Measurements from ENCODE around the gene CEP70. TPM values are rescaled to one million over a fixed set of nuclear protein-coding genes. Genes with fewer than 3 reads are reported as not detected.
"Not testable (repeated sequence)": the region's sequence is repeated elsewhere in the genome, so short reads cannot be mapped to it uniquely, and the experiment has no call there.

Gene CEP70
- total and polyA plus RNA-seq, 2 experiments from 2014 or later = 7.6 to 7.8 TPM

- Histone ChIP-seq H3K27ac (no peak overlapping the region), H3K36me3 (ENCODE audit: low read depth) (no peaks in the 10 kb centered on the region), H3K9ac (no peak overlapping the region), H3K9me3 (ENCODE audit: low read depth) (no peaks in the 10 kb centered on the region), H3K9me2 (ENCODE audit: insufficient read depth) (no peaks in the 10 kb centered on the region), H3K79me2 (ENCODE audit: insufficient read depth) (no peaks in the 10 kb centered on the region), H4K20me1 (ENCODE audit: insufficient read depth) (no peaks in the 10 kb centered on the region), H3K4me1 (ENCODE audit: insufficient read depth) (no peaks in the 10 kb centered on the region), H3F3A (ENCODE audit: insufficient read depth) (no peaks in the 10 kb centered on the region), H2AFZ (no peak overlapping the region), H3K4me2 (ENCODE audit: unreplicated experiment) (no peak overlapping the region), H3K27me3 (replicated peaks; ENCODE audit: insufficient read depth) (no peaks in the 10 kb centered on the region), H3K4me3 (no peak overlapping the region)
- no peak for DNase-seq
- in situ Hi-C loops (cut with MboI) = no loop called here
- 96 to 99% methylated on average over 3 of the region's 3 CpGs for WGBS, 2 experiments (ENCODE audit: low coverage in 1 of 2, low lambda C conversion rate in 2 of 2, missing lambda C conversion rate in 2 of 2)
- TF ChIP-seq EZH2 (IDR thresholded peaks at IDR 0.05; ENCODE audit: insufficient read depth, poor library complexity, severe bottlenecking) (no peak), EZH2phosphoT487 (IDR thresholded peaks at IDR 0.05; ENCODE audit: insufficient read depth, low read depth) (no peak)
Measured at GRCh38 chr3:138507524-138507923, 86.5 kb downstream of the CEP70 start.

GRCh38 chr3:138498991-138499390, 95.1 kb downstream of the CEP70 start:
- Histone ChIP-seq H3K4me3 (no peak overlapping the region), H2AFZ (no peak overlapping the region), H3F3A (ENCODE audit: insufficient read depth) (peaks cover 12% of the 10 kb centered on the region), H3K9me3 (ENCODE audit: low read depth) (no peaks in the 10 kb centered on the region), H3K27ac (no peak overlapping the region), H4K20me1 (ENCODE audit: insufficient read depth) (no peaks in the 10 kb centered on the region), H3K27me3 (replicated peaks; ENCODE audit: insufficient read depth) (no peaks in the 10 kb centered on the region), H3K9me2 (ENCODE audit: insufficient read depth) (no peaks in the 10 kb centered on the region), H3K36me3 (ENCODE audit: low read depth) (no peaks in the 10 kb centered on the region), H3K79me2 (ENCODE audit: insufficient read depth) (no peaks in the 10 kb centered on the region), H3K4me2 (ENCODE audit: unreplicated experiment) (no peak overlapping the region), H3K4me1 (ENCODE audit: insufficient read depth) (peaks cover 19% of the 10 kb centered on the region), H3K9ac (no peak overlapping the region)
- DNase-seq = no peak
- TF ChIP-seq EZH2 (IDR thresholded peaks at IDR 0.05; ENCODE audit: insufficient read depth, poor library complexity, severe bottlenecking) (no peak), EZH2phosphoT487 (IDR thresholded peaks at IDR 0.05; ENCODE audit: insufficient read depth, low read depth) (no peak)
- in situ Hi-C loops (cut with MboI) = no loop called here

- no peaks in the 10 kb centered on the region for H3K27me3 ChIP-seq (replicated peaks; ENCODE audit: insufficient read depth)
- no peak overlapping the region for H3K27ac ChIP-seq
- peaks cover 23% of the 10 kb centered on the region for H3K4me1 ChIP-seq (ENCODE audit: insufficient read depth)
- no peaks in the 10 kb centered on the region for H3K9me3 ChIP-seq (ENCODE audit: low read depth)
- H2AFZ ChIP-seq = no peak overlapping the region
- H3K79me2 ChIP-seq (ENCODE audit: insufficient read depth) = no peaks in the 10 kb centered on the region
- no peaks in the 10 kb centered on the region for H3K9me2 ChIP-seq (ENCODE audit: insufficient read depth)
- peaks cover 21% of the 10 kb centered on the region for H3F3A ChIP-seq (ENCODE audit: insufficient read depth)
- TF ChIP-seq EZH2 (IDR thresholded peaks at IDR 0.05; ENCODE audit: insufficient read depth, poor library complexity, severe bottlenecking) (no peak), EZH2phosphoT487 (IDR thresholded peaks at IDR 0.05; ENCODE audit: insufficient read depth, low read depth) (no peak)
- H3K9ac ChIP-seq = no peak overlapping the region
- in situ Hi-C loops (cut with MboI) = no loop called here
- 98 to 100% methylated on average over 1 of the region's 1 CpG for WGBS, 2 experiments (ENCODE audit: low coverage in 1 of 2, low lambda C conversion rate in 2 of 2, missing lambda C conversion rate in 2 of 2)
- no peaks in the 10 kb centered on the region for H4K20me1 ChIP-seq (ENCODE audit: insufficient read depth)
- DNase-seq = no peak
- no peak overlapping the region for H3K4me2 ChIP-seq (ENCODE audit: unreplicated experiment)
- no peak overlapping the region for H3K4me3 ChIP-seq
- H3K36me3 ChIP-seq (ENCODE audit: low read depth) = no peaks in the 10 kb centered on the region
Measured at GRCh38 chr3:138497851-138498250, 96.2 kb downstream of the CEP70 start.

GRCh38 chr3:138497021-138497420, 97.0 kb downstream of the CEP70 start:
- H3F3A ChIP-seq (ENCODE audit: insufficient read depth) = peaks cover 21% of the 10 kb centered on the region
- no peak overlapping the region for H3K4me2 ChIP-seq (ENCODE audit: unreplicated experiment)
- no peaks in the 10 kb centered on the region for H3K9me3 ChIP-seq (ENCODE audit: low read depth)
- in situ Hi-C loops (cut with MboI) = no loop called here
- no peaks in the 10 kb centered on the region for H3K9me2 ChIP-seq (ENCODE audit: insufficient read depth)
- no peaks in the 10 kb centered on the region for H4K20me1 ChIP-seq (ENCODE audit: insufficient read depth)
- no peaks in the 10 kb centered on the region for H3K36me3 ChIP-seq (ENCODE audit: low read depth)
- no peaks in the 10 kb centered on the region for H3K27me3 ChIP-seq (replicated peaks; ENCODE audit: insufficient read depth)
- no peak for TF ChIP-seq EZH2 (IDR thresholded peaks at IDR 0.05; ENCODE audit: insufficient read depth, poor library complexity, severe bottlenecking)
- no peak for TF ChIP-seq EZH2phosphoT487 (IDR thresholded peaks at IDR 0.05; ENCODE audit: insufficient read depth, low read depth)
- H3K9ac ChIP-seq = no peak overlapping the region
- no peak overlapping the region for H3K4me3 ChIP-seq
- peaks cover 23% of the 10 kb centered on the region for H3K4me1 ChIP-seq (ENCODE audit: insufficient read depth)
- H2AFZ ChIP-seq = no peak overlapping the region
- H3K79me2 ChIP-seq (ENCODE audit: insufficient read depth) = no peaks in the 10 kb centered on the region
- DNase-seq = no peak
- no peak overlapping the region for H3K27ac ChIP-seq

GRCh38 chr3:138496436-138496835, 97.6 kb downstream of the CEP70 start:
- Histone ChIP-seq H3K9me3 (ENCODE audit: low read depth) (no peaks in the 10 kb centered on the region), H3K4me2 (ENCODE audit: unreplicated experiment) (no peak overlapping the region), H3K27me3 (replicated peaks; ENCODE audit: insufficient read depth) (no peaks in the 10 kb centered on the region), H3K4me3 (no peak overlapping the region), H3K9ac (no peak overlapping the region), H3K9me2 (ENCODE audit: insufficient read depth) (no peaks in the 10 kb centered on the region), H3K79me2 (ENCODE audit: insufficient read depth) (no peaks in the 10 kb centered on the region), H3K36me3 (ENCODE audit: low read depth) (no peaks in the 10 kb centered on the region), H3K27ac (no peak overlapping the region), H4K20me1 (ENCODE audit: insufficient read depth) (no peaks in the 10 kb centered on the region), H3K4me1 (ENCODE audit: insufficient read depth) (peaks cover 23% of the 10 kb centered on the region), H3F3A (ENCODE audit: insufficient read depth) (peaks cover 21% of the 10 kb centered on the region), H2AFZ (no peak overlapping the region)
- DNase-seq = no peak
- 98% methylated on average over 2 of the region's 2 CpGs for WGBS, 2 experiments (ENCODE audit: low coverage in 1 of 2, low lambda C conversion rate in 2 of 2, missing lambda C conversion rate in 2 of 2)
- TF ChIP-seq EZH2 (IDR thresholded peaks at IDR 0.05; ENCODE audit: insufficient read depth, poor library complexity, severe bottlenecking) (no peak), EZH2phosphoT487 (IDR thresholded peaks at IDR 0.05; ENCODE audit: insufficient read depth, low read depth) (no peak)
- in situ Hi-C loops (cut with MboI) = no loop called here

GRCh38 chr3:138495638-138496037, 98.4 kb downstream of the CEP70 start:
- DNase-seq; H3K4me2 ChIP-seq (ENCODE audit: unreplicated experiment); H4K20me1 ChIP-seq (ENCODE audit: insufficient read depth); H3K9me2 ChIP-seq (ENCODE audit: insufficient read depth); in situ Hi-C loops (cut with MboI); H3K4me3 ChIP-seq; H3K27me3 ChIP-seq (replicated peaks; ENCODE audit: insufficient read depth); H3K9me3 ChIP-seq (ENCODE audit: low read depth); H3K79me2 ChIP-seq (ENCODE audit: insufficient read depth); H2AFZ ChIP-seq; H3K27ac ChIP-seq; H3K36me3 ChIP-seq (ENCODE audit: low read depth); H3K9ac ChIP-seq: not testable (repeated sequence)
- 96 to 97% methylated on average over 3 of the region's 3 CpGs for WGBS, 2 experiments (ENCODE audit: low coverage in 1 of 2, low lambda C conversion rate in 2 of 2, missing lambda C conversion rate in 2 of 2)
- H3K4me1 ChIP-seq (ENCODE audit: insufficient read depth) = peaks cover 23% of the 10 kb centered on the region
- H3F3A ChIP-seq (ENCODE audit: insufficient read depth) = peaks cover 21% of the 10 kb centered on the region

Data from GM23248 (cell line).